HUES48 (cell line): ENCODE results near the gene MYBBP1A.
A peak's percentile ranks its signal among the peaks of the same experiment; 100 is the strongest.

ENCODE experiments used
- H3K27ac ChIP-seq: one replicate; pipeline ENCODE4 v1.7.0; 2013; ENCODE audit warnings: low read depth, low read length, inconsistent platforms
- H3K27me3 ChIP-seq: 2 replicates; pipeline ENCODE4 v1.6.1; 2013; ENCODE audit warnings: mild to moderate bottlenecking, low read length; ENCODE audit not compliant: control insufficient read depth, insufficient read depth
- H3K36me3 ChIP-seq: 2 replicates; pipeline ENCODE4 v1.6.1; 2013; ENCODE audit warnings: low read length; ENCODE audit not compliant: control insufficient read depth, insufficient read depth
- H3K4me1 ChIP-seq: 2 replicates; pipeline ENCODE4 v1.6.1; 2013; ENCODE audit warnings: mild to moderate bottlenecking, low read length; ENCODE audit not compliant: control insufficient read depth, insufficient read depth
- H3K4me3 ChIP-seq: 2 replicates; pipeline ENCODE4 v1.5.1; 2013; ENCODE audit warnings: mild to moderate bottlenecking, low read depth, low read length
- H3K9ac ChIP-seq: 2 replicates; pipeline ENCODE4 v1.6.1; 2013; ENCODE audit warnings: mild to moderate bottlenecking, low read depth, low read length, moderate library complexity
- H3K9me3 ChIP-seq: 2 replicates; pipeline ENCODE4 v1.6.1; 2013; ENCODE audit warnings: low read length; ENCODE audit not compliant: control insufficient read depth, insufficient read depth

The MYBBP1A gene

GRCh38 chr17:4504188-4504587 is 51.0 kb downstream of the MYBBP1A start:
- Histone ChIP-seq H3K9me3 (no peaks in the 10 kb centered on the region), H3K4me3 (no peak overlapping the region), H3K27ac (no peak overlapping the region), H3K9ac (no peak overlapping the region), H3K4me1 (no peaks in the 10 kb centered on the region), H3K36me3 (no peaks in the 10 kb centered on the region), H3K27me3 (peaks cover 28% of the 10 kb centered on the region)

GRCh38 chr17:4503283-4504025 is 51.7 kb downstream of the MYBBP1A start:
- Histone ChIP-seq H3K27me3 (peaks cover 29% of the 10 kb centered on the region), H3K4me3 (no peak overlapping the region), H3K9ac (no peak overlapping the region), H3K36me3 (no peaks in the 10 kb centered on the region), H3K27ac (no peak overlapping the region), H3K4me1 (no peaks in the 10 kb centered on the region), H3K9me3 (no peaks in the 10 kb centered on the region)

GRCh38 chr17:4502466-4503154 is 52.6 kb downstream of the MYBBP1A start:
- H3K9ac ChIP-seq, result no peak overlapping the region
- peaks cover 37% of the 10 kb centered on the region for H3K27me3 ChIP-seq
- H3K27ac ChIP-seq, result no peak overlapping the region
- H3K9me3 ChIP-seq, result no peaks in the 10 kb centered on the region
- H3K4me1 ChIP-seq, result no peaks in the 10 kb centered on the region; the same call in 1 of the 2 replicates
- H3K4me3 ChIP-seq, result no peak overlapping the region
- H3K36me3 ChIP-seq, result no peaks in the 10 kb centered on the region

GRCh38 chr17:4501295-4501949 is 53.8 kb downstream of the MYBBP1A start:
- Histone ChIP-seq H3K27ac (no peak overlapping the region), H3K9me3 (no peaks in the 10 kb centered on the region), H3K27me3 (peaks cover 49% of the 10 kb centered on the region), H3K4me3 (no peak overlapping the region), H3K4me1 (no peaks in the 10 kb centered on the region; the same call in 1 of the 2 replicates), H3K9ac (no peak overlapping the region), H3K36me3 (no peaks in the 10 kb centered on the region)

GRCh38 chr17:4500191-4500571 is 55.0 kb downstream of the MYBBP1A start:
- no peaks in the 10 kb centered on the region for H3K9me3 ChIP-seq
- H3K4me1 ChIP-seq, result no peaks in the 10 kb centered on the region; the same call in 1 of the 2 replicates
- no peak overlapping the region for H3K27ac ChIP-seq
- H3K27me3 ChIP-seq, result peaks cover 50% of the 10 kb centered on the region
- no peak overlapping the region for H3K9ac ChIP-seq
- peak overlapping the region; percentile 65; the same call in 1 of the 2 replicates for H3K4me3 ChIP-seq
- no peaks in the 10 kb centered on the region for H3K36me3 ChIP-seq

- H3K9ac ChIP-seq, result no peak overlapping the region
- no peak overlapping the region for H3K27ac ChIP-seq
- no peaks in the 10 kb centered on the region for H3K36me3 ChIP-seq
- H3K4me3 ChIP-seq, result peak overlapping the region; percentile 65
- H3K27me3 ChIP-seq, result peaks cover 50% of the 10 kb centered on the region
- H3K4me1 ChIP-seq, result no peaks in the 10 kb centered on the region; the same call in 1 of the 2 replicates
- H3K9me3 ChIP-seq, result no peaks in the 10 kb centered on the region
Observed at GRCh38 chr17:4499431-4500190, 55.6 kb downstream of the MYBBP1A start.

GRCh38 chr17:4498461-4499397 is 56.5 kb downstream of the MYBBP1A start, which contains the start of gene SPNS2:
SPNS2 (plus strand) TSS chr17:4498881; CDS start chr17:4499048, 167 bp downstream.
- Histone ChIP-seq H3K4me3 (peak within 1 kb of the TSS; percentile 65), H3K9me3 (no peaks in the 10 kb centered on the region), H3K4me1 (no peaks in the 10 kb centered on the region; the same call in 1 of the 2 replicates), H3K27ac (no peak within 1 kb of the TSS), H3K9ac (no peak within 1 kb of the TSS), H3K27me3 (peaks cover 50% of the 10 kb centered on the region), H3K36me3 (no peaks in the 10 kb centered on the region)

GRCh38 chr17:4497101-4497824 is 57.9 kb downstream of the MYBBP1A start:
- H3K4me3 ChIP-seq, result no peak overlapping the region
- no peak overlapping the region for H3K27ac ChIP-seq
- H3K27me3 ChIP-seq, result peaks cover 50% of the 10 kb centered on the region
- no peaks in the 10 kb centered on the region for H3K9me3 ChIP-seq
- no peaks in the 10 kb centered on the region for H3K36me3 ChIP-seq
- no peak overlapping the region for H3K9ac ChIP-seq
- H3K4me1 ChIP-seq, result peaks cover 8% of the 10 kb centered on the region

GRCh38 chr17:4492721-4493561 is 62.2 kb downstream of the MYBBP1A start:
- H3K27me3 ChIP-seq, result peaks cover 16% of the 10 kb centered on the region
- H3K36me3 ChIP-seq, result no peaks in the 10 kb centered on the region
- H3K9me3 ChIP-seq, result no peaks in the 10 kb centered on the region
- H3K27ac ChIP-seq, result no peak overlapping the region
- H3K4me1 ChIP-seq, result peaks cover 8% of the 10 kb centered on the region; the same call in 1 of the 2 replicates
- no peak overlapping the region for H3K4me3 ChIP-seq
- no peak overlapping the region for H3K9ac ChIP-seq
